Activated CD4-positive, CD25-positive, alpha-beta regulatory T cell treated with anti-CD3 and anti-CD28 coated beads, Interleukin-2, amount 50 U/mL, for 16 hours (primary cell): ENCODE measurements around the gene CTDNEP1.

Source experiments
- DNase-seq: peaks from one replicate; pipeline ENCODE4 v3.0.0-alpha.2; 2020; ENCODE audit warnings: low read depth, low spot score

CTDNEP1 gene

DNA sequence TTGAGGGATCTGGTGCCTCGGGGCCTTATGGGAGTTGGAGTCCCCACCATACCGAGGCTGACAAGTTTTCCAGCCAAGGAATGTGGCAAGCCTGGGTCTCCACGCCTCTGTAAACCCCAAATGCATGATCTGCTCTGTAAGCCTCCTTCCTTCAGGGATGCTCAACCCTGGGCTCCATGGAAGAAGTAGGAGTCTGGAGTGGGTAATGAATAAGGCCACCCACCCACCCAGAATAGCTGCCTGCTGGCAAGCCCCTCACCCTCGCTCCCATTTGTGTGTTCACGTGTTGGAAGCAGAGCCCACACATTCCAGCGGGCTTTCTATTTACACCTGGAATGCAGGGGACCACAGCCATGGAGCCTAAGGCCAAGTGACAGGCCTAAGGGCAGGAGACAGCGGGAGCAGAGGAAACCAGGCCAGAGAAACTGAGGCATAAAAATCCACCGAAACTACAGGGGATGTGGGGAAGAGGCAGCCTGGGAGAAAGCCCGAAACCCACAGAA lies 36.3 kb downstream of the CTDNEP1 start:
- no peak for DNase-seq

DNA sequence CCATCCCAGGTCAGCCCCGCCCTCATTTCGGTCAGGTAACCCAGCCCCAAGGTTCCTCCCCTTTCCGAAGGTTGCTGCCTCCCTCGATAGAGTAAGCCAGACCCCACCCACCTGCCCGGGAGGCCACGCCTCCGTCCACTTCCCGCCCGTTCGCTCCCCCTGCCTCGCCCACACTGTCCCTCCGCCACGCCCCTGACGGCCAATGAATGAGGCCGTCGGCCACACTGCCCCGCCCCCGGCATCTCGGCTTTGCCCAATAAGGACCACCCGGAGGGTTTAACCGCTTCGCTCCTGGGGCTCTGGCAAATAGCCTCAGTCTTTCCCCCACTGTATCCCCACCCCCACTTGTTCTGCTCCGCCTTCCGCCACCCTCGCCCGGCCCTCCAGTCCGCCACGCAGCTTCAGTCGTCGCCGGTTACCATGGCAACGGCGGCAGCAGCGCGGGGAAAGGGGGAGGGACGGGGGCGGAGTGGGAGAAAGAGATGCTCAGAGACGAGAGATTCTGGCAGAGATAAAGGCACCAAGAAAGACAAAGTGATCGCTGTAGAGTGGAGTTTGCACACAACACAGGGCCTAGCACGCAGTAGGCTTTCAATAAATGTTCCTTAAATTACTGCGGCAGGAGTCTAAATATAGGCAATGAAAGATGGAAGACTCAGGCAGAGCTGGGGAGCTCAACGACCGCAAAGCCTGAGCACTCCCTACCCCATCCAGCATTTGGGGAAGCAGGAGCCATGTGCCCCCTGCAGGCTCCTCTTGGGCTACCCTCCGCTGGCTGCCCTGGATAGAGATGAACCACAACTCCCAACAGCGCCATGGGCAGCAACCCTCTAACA lies 37.0 kb downstream of the CTDNEP1 start:
- DNase-seq, result peak; percentile 94

DNA sequence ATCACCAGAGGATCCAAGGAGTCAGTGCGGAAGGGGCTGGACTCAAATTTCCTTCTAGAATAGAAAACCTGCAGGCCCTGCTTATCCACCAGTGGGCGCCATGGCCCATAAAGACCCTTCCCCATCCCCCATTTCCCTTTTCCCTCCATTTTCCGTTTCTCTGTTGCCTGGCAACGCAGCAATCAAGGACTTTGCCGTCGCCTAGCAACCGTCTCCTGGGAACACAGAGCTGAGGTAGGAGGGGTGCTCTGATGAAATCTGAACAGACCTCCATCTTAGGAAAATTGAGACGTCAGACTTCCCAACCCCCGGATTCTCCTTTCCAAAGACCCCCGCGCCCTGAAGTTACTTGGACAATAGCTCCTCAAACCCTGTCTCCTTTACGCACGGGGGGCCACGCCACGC lies 37.6 kb downstream of the CTDNEP1 start:
- DNase-seq, result no peak

DNA sequence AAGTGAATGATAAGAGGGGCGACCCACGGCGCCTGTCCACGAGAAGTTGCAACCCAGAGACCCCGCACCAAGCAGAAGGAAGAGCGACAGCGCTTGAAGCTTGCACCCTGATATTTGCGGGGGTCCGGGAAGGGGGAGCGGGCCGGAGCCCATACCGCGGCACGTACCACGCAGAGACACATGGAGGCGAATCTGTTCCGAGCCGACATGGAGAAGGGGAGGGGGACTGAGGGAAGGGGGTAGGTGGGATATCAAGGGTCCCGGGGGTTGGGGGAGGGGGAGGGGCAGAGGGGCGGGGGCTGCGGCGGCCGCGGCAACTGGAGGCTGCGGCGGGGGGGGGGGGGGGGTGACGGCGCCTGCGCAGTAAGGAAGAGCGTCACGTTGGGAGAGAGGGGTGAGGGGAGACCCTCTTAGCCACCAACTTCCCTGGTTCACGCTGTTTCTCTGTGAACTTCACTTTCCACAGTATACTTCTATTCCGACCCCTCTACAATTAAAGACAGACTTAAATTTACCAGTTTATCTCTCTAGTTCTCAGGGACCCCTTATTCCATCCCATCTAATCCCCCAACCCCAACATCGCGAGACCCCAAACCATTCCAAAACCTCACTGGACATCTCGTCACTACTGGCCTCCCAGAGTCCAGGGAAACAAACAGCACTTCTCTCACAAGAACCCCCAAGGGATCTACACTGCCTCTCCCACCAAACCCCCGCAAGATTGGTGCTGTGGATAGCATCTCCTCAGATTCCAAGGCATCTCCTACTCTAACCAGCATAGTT lies 39.9 kb downstream of the CTDNEP1 start:
- DNase-seq, result no peak

DNA sequence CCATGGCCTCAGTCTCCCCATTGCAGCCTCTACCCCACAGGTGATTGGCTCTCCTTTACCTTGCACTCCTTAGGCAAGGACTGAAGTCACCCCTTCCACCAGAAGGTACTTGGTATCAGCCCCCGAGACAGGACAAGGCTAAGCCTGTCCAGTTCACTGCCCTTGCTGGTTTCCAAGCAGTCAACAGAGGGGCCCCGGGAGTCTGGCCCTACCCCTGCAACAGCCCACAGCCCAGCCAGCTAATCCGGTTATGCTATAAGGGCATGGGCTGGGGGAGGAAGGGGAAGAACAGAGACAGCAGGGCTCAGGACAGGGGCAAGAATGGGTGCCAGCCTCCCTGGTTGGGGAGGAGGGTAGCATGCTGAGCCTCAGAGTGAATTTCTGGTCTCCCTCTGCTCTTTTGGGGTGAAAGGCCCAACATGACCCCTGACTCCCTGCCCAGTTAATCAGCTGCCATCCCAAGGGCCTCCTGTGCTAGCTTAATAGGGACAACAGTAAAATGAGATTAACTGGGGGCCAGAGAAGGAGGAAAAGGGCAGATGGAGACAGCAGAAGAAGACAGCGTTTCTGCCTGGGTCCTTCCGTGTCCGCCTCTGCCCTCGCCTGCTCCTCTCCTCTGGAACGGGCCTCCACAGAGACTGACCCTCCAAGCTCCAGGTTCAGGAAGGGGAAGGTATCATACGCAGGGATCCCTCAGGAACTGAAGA lies 42.6 kb downstream of the CTDNEP1 start:
- no peak for DNase-seq

DNA sequence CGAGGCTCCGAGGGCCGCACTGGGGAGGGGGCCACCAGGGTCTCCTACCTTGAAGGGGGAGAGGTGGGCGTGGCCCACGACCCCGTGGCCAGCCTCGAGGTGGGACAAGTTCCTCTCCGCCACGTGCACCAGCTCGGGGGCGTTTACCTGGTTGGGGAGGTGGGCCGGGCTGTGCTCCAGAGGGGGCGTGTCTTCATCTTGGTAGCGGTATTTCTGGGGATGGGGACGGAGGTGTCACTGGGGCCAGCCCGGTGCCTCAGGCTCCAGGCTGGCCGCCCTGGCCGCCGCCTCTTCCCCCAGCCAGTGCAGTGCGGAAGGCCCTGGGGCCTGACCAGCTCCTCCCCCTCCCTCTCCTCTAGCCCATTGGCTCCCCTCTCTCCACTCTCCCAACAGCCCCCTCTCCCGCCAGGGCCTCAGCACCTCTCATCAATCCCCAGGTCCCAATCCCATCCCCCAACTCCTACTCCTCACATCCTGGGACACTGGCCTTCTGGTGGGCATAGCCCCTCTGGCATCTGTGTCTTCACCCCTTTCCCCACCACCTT lies 43.4 kb downstream of the CTDNEP1 start:
- no peak for DNase-seq

DNA sequence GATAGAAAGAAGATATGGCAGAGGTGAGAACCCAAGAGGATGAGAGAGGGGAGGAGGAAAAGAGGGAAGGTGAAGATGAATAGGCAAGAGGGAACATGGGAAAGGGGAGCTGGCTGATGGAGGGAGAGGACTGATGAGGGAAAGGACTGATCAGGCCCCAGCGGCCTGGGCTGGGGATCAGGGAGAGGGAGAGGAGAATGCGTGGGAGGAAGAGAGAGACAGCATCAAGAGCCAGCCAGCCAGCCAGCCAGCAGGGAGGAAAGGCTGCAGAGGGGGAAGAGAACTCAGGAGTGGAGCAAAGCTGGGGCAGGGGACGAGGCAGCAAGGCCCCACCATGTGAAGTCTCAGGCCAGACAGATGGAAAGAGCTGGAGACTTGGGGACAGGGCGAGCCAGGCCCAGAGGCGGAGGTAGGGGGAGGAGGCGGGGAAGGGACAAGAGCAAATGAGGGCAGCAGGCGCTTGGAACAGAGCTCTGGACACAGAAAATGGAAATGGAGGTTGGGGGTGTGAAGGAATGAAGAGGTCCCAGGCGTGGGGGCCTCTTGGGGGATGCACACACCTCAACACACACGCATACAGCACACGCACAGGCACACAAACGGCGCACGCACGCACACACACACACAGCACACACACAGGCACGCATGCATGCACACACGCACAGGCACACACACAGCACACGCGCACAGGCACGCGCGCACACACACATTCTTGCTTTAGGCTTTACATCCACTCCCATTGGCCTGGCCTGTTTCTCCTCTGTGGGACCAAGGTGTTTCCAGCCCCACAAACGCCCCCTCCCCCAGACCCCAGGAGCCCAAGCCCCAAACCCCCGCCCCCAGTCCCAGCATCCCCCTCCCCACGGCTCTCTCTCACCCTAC lies 44.2 kb downstream of the CTDNEP1 start:
- DNase-seq, result no peak

DNA sequence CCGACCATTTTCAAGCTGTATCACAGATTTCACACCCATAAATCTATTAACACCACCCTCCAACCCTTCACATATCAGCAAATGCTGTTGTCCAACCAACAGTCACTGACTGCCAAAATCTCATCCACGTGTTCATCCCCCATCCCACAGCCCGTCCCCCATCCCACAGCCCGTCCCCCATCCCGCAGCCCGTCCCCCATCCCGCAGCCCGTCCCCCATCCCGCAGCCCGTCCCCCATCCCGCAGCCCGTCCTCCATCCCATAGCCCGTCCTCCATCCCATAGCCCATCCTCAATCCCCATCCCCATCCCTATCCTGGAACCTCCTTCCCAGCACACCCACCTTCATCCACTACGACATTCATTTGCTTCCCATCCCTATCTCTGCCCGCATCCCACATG lies 46.0 kb downstream of the CTDNEP1 start:
- no peak for DNase-seq

DNA sequence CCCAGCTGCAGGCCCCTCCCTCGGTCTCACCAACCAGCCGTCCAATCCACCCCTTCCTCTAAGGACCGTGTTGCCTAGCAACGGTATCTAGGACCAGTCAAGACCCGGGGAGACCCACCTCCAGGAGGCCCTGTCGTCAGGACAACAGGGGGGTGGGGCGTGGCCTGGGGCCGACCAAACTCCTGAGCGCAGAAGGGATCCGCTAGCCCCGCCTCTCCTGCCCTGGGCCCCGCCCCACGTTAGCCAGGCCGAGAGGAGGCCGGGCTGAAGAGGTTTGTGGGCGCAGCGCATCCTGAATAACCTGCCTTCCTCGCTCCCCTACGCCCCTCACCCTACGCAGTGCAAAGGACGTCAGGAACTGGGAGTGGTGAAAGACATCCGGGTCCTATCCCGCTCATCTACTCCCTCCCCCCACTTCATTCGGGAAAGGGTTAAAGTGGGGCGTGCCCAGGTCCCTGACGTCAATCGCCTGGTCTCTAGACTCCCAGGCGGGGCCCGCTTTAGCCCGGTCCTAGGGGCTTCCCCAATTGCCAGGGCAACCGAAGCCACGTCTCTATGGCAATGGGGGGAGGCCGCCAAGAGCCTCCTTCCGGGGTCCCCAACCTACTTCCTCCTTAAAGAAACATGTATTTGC lies 46.6 kb downstream of the CTDNEP1 start:
- peak; percentile 88 for DNase-seq

DNA sequence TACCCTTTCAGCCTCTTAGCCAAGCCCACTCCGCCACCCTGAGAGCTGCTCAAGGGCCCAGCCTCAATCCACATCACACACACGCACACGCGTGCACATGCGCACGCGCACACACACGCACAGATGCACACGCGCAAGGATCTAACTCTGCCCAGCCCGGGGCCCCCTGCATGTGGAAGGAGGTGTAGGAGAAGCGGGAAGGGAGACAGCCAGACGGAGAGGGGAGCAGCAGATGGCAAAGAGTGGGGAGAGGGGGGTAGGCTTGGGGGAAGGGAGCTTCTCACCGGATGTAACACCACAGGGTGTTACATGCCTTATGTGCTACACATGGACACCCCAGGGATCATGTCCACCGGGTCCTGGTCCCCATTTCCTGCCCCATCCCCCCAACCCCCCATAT lies 47.2 kb downstream of the CTDNEP1 start:
- DNase-seq, result no peak

DNA sequence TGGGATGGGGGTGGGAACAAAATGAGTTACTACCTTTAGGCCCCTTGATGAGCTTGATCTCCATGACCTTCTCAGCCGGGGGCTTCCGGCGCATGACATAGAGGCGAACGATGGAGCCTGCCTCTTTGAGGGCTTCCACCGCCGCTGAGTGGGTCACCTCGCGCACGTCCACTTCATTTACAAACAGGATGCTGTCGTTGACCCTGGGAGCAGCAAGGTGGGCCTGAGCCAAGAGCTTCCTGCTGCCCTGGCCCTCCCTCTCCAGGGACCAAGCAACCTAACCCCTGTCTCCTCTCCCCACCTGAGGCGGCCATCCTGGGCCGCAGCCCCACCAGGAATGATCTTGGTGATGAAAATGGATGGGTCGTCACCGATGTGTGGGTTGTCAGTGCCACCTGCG lies 48.1 kb downstream of the CTDNEP1 start:
- no peak for DNase-seq

DNA sequence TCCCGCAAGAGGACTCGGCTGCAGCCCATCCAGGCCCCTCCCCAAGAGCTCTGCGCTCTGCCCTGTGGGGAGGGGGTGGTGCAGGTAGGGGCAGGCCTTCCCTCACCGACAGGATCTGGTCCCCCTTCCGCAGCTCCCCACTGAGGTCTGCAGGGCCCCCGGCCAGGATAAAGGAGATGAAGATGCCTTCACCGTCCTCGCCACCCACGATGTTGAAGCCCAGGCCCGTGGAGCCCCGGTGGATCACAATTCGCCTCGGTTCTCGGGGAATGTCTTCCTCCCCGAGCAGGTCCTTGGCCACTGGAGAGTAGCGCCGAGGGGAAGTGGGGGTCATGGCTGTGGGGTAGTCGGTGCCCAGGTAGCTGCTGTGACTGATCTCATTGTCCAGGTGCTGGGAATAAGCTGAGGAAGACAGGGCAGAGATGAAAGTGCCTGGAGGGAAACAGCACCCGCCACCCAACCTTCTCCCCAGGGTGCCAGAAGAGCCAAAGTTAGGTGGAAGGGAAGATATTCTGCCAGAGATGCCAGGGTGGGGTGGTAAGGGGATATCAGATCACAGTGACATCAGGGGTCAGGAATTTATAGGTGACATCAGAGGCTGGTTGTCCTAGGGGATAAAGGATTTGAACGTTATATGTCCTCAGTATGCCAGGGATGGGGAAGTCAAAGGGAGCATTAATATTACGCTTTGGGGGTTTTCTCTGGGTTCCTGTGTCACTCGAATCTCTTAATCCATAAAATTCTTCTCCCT lies 54.7 kb downstream of the CTDNEP1 start:
- no peak for DNase-seq

DNA sequence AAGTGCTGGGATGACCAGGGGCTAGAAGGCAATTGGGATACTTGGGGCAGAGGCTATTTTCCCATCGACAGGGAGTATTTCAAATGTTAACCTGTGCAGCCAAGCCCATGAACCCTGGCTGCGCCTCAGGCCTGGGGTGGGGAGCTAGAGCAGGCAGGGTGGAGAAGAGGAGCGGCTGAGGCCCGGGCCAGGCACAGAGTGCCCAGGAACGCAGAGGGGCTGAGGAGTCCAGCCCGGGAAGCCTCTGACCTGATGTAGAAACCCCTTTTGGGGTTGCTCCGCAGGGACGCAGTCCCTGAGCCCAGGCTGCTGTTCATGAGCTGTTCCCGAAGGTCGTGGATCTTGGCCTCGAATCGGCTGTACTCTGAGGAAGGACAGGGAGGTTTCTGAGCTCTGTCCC lies 55.6 kb downstream of the CTDNEP1 start:
- DNase-seq, result no peak
